ENCODE results near the gene ZNF311. TPM values are rescaled to one million over a fixed set of nuclear protein-coding genes. Genes with fewer than 3 reads are reported as not detected.

The ZNF311 gene
- polyA plus RNA-seq, 1 donor (not counting 4 experiments of a cell fraction or from before 2014, with no cell fraction given) = 2.7 TPM

- Histone ChIP-seq H3K79me2 (ENCODE audit: control insufficient read depth, insufficient read depth, low read length) (no peaks in the 10 kb centered on the region), H3K4me1 (ENCODE audit: control insufficient read depth, extremely low read depth, insufficient read depth, low read length) (peaks cover 25% of the 10 kb centered on the region), H3K27me3 (ENCODE audit: control insufficient read depth, extremely low read depth, insufficient read depth, low read length) (no peaks in the 10 kb centered on the region), H3K4me2 (ENCODE audit: control insufficient read depth, extremely low read depth, insufficient read depth, low read depth, low read length) (peak overlapping the region; percentile 78), H3K4me3 (ENCODE audit: control insufficient read depth in 2 of 3, extremely low read depth in 1 of 3, insufficient read depth in 2 of 3, low read depth in 1 of 3, low read length in 3 of 3) (no peak overlapping the region), H3K9me3 (ENCODE audit: control insufficient read depth, low read depth, low read length) (no peaks in the 10 kb centered on the region), H2AFZ (ENCODE audit: control insufficient read depth, low read length) (peak overlapping the region; percentile 89), H3K9ac (ENCODE audit: control insufficient read depth, extremely low read depth, insufficient read depth, low read length) (peak overlapping the region; percentile 62), H3K9me1 (ENCODE audit: control insufficient read depth, extremely low read depth, insufficient read depth, low read length) (no peaks in the 10 kb centered on the region), H4K20me1 (ENCODE audit: control insufficient read depth, extremely low read depth, insufficient read depth, low read length) (no peaks in the 10 kb centered on the region), H3K36me3 (ENCODE audit: control insufficient read depth in 2 of 2, extremely low read depth in 1 of 2, insufficient read depth in 2 of 2, low read length in 2 of 2) (no peaks in the 10 kb centered on the region), H3K27ac (ENCODE audit: control insufficient read depth, insufficient read depth, low read length) (peak overlapping the region; percentile 94)
- DNase-seq (ENCODE audit: low read depth, low spot score) (no peak), FAIRE-seq (no peak)
- dilution Hi-C loops (cut with MboI; ENCODE audit: extremely low pct_ligation_motif_present, low sequenced_read_pairs) = no loop called here
- TF ChIP-seq EZH2 (IDR thresholded peaks at IDR 0.05; ENCODE audit: low read length) (no peak), CTCF (optimal IDR thresholded peaks at IDR 0.05 in 1 of 3, IDR thresholded peaks at IDR 0.05 in 1 of 3, conservative IDR thresholded peaks at IDR 0.05 in 1 of 3; ENCODE audit: extremely low read depth in 1 of 3, insufficient read depth in 2 of 3, low read length in 3 of 3) (no peak)
Measured at GRCh38 chr6:28978133-28978491, 27.0 kb downstream of the ZNF311 start.

GRCh38 chr6:28977341-28978132 is 27.6 kb downstream of the ZNF311 start:
- H3K9ac ChIP-seq (ENCODE audit: control insufficient read depth, extremely low read depth, insufficient read depth, low read length) = peak overlapping the region; percentile 65
- TF ChIP-seq CTCF (optimal IDR thresholded peaks at IDR 0.05 in 1 of 3, IDR thresholded peaks at IDR 0.05 in 1 of 3, conservative IDR thresholded peaks at IDR 0.05 in 1 of 3; ENCODE audit: extremely low read depth in 1 of 3, insufficient read depth in 2 of 3, low read length in 3 of 3) = no peak
- no peak for TF ChIP-seq EZH2 (IDR thresholded peaks at IDR 0.05; ENCODE audit: low read length)
- peak overlapping the region; percentile 23 to 53 (median 51) for H3K4me3 ChIP-seq (ENCODE audit: control insufficient read depth in 2 of 3, extremely low read depth in 1 of 3, insufficient read depth in 2 of 3, low read depth in 1 of 3, low read length in 3 of 3)

More at GRCh38 chr6:28977341-28978132, 27.6 kb downstream of the ZNF311 start:
- no peaks in the 10 kb centered on the region for H3K9me1 ChIP-seq (ENCODE audit: control insufficient read depth, extremely low read depth, insufficient read depth, low read length)
- dilution Hi-C loops (cut with MboI; ENCODE audit: extremely low pct_ligation_motif_present, low sequenced_read_pairs) = no loop called here
- no peaks in the 10 kb centered on the region for H3K79me2 ChIP-seq (ENCODE audit: control insufficient read depth, insufficient read depth, low read length)
- DNase-seq (ENCODE audit: low read depth, low spot score) (no peak), FAIRE-seq (peak; percentile 23)
- H3K9me3 ChIP-seq (ENCODE audit: control insufficient read depth, low read depth, low read length) = no peaks in the 10 kb centered on the region
- no peaks in the 10 kb centered on the region for H3K27me3 ChIP-seq (ENCODE audit: control insufficient read depth, extremely low read depth, insufficient read depth, low read length)
- peak overlapping the region; percentile 94 for H3K27ac ChIP-seq (ENCODE audit: control insufficient read depth, insufficient read depth, low read length)
- peaks cover 21% of the 10 kb centered on the region for H3K4me1 ChIP-seq (ENCODE audit: control insufficient read depth, extremely low read depth, insufficient read depth, low read length)
- H4K20me1 ChIP-seq (ENCODE audit: control insufficient read depth, extremely low read depth, insufficient read depth, low read length) = no peaks in the 10 kb centered on the region
- peak overlapping the region; percentile 89 for H2AFZ ChIP-seq (ENCODE audit: control insufficient read depth, low read length)
- no peaks in the 10 kb centered on the region for H3K36me3 ChIP-seq (ENCODE audit: control insufficient read depth in 2 of 2, extremely low read depth in 1 of 2, insufficient read depth in 2 of 2, low read length in 2 of 2)
- peak overlapping the region; percentile 78 for H3K4me2 ChIP-seq (ENCODE audit: control insufficient read depth, extremely low read depth, insufficient read depth, low read depth, low read length)
